ENCODE measurements around the gene NODAL. TPM values are rescaled to one million over a fixed set of nuclear protein-coding genes. Genes with fewer than 3 reads are reported as not detected.

Gene NODAL
- total RNA-seq, 2 donors from 2014 or later, result not detected

- Histone ChIP-seq H3K36me3 (no peaks in the 10 kb centered on the region), H3K9me3 (no peaks in the 10 kb centered on the region), H3K4me3 (no peak overlapping the region), H3K27ac (peak overlapping the region; percentile 88 to 91), H3K27me3 (no peaks in the 10 kb centered on the region), H3K4me1 (peaks cover 0 to 48% of the 10 kb centered on the region in 2 donors)
- no peak for TF ChIP-seq CTCF (IDR thresholded peaks at IDR 0.05)
- no peak for DNase-seq (ENCODE audit: low spot score)
These were observed 18.5 kb upstream of the NODAL start for GRCh38 chr10:70459774-70460490.

GRCh38 chr10:70459061-70459773, 17.7 kb upstream of the NODAL start:
- peak overlapping the region; percentile 33 to 50 for H3K4me3 ChIP-seq
- DNase-seq (ENCODE audit: low spot score), result no peak
- peak overlapping the region; percentile 88 to 91 for H3K27ac ChIP-seq
- no peak for TF ChIP-seq CTCF (IDR thresholded peaks at IDR 0.05)
- H3K9me3 ChIP-seq, result no peaks in the 10 kb centered on the region
- H3K36me3 ChIP-seq, result no peaks in the 10 kb centered on the region
- no peaks in the 10 kb centered on the region for H3K27me3 ChIP-seq
- H3K4me1 ChIP-seq, result peaks cover 0 to 48% of the 10 kb centered on the region in 2 donors

- H3K27me3 ChIP-seq, result no peaks in the 10 kb centered on the region
- peak in 1 of 2 donors; percentile 27 for TF ChIP-seq CTCF (IDR thresholded peaks at IDR 0.05)
- no peaks in the 10 kb centered on the region for H3K9me3 ChIP-seq
- DNase-seq (ENCODE audit: low spot score), result peak; percentile 86
- H3K4me3 ChIP-seq, result peak overlapping the region; percentile 33 to 50
- peak overlapping the region; percentile 88 to 91 for H3K27ac ChIP-seq
- H3K4me1 ChIP-seq, result peaks cover 0 to 45% of the 10 kb centered on the region in 2 donors
- H3K36me3 ChIP-seq, result no peaks in the 10 kb centered on the region
These were observed 17.0 kb upstream of the NODAL start for GRCh38 chr10:70458329-70459060.

- no peaks in the 10 kb centered on the region for H3K9me3 ChIP-seq
- no peak for DNase-seq (ENCODE audit: low spot score)
- peak overlapping the region; percentile 88 to 91 for H3K27ac ChIP-seq
- no peaks in the 10 kb centered on the region for H3K27me3 ChIP-seq
- H3K4me3 ChIP-seq, result peak overlapping the region; percentile 33 to 50
- H3K36me3 ChIP-seq, result no peaks in the 10 kb centered on the region
- TF ChIP-seq CTCF (IDR thresholded peaks at IDR 0.05), result no peak
- H3K4me1 ChIP-seq, result peaks cover 0 to 39% of the 10 kb centered on the region in 2 donors
These were observed 16.4 kb upstream of the NODAL start for GRCh38 chr10:70457759-70458305.

- Histone ChIP-seq H3K9me3 (no peaks in the 10 kb centered on the region), H3K27ac (no peak overlapping the region), H3K27me3 (no peaks in the 10 kb centered on the region), H3K4me1 (peaks cover 0 to 25% of the 10 kb centered on the region in 2 donors), H3K36me3 (no peaks in the 10 kb centered on the region), H3K4me3 (no peak overlapping the region)
- DNase-seq (ENCODE audit: low spot score), result no peak
- TF ChIP-seq CTCF (IDR thresholded peaks at IDR 0.05), result no peak
These were observed 14.7 kb upstream of the NODAL start for GRCh38 chr10:70456164-70456563.
